ENCODE results near the gene ZNF782.
"Not testable (repeated sequence)": the region's sequence is repeated elsewhere in the genome, so short reads cannot be mapped to it uniquely, and the experiment has no call there.

The ZNF782 gene

GRCh38 chr9:96853781-96854650 is at the start of gene ZNF782:
Gene ZNF782 (minus strand): TSS chr9:96854514. CDS start chr9:96851961, 2,553 bp downstream.
- peak; percentile 89 for DNase-seq

- DNase-seq = not testable (repeated sequence)
Observed at GRCh38 chr9:96900010-96900409, 45.7 kb upstream of the ZNF782 start.

GRCh38 chr9:96892131-96892530 is 37.8 kb upstream of the ZNF782 start:
- no peak for DNase-seq

GRCh38 chr9:96888591-96888990 is 34.3 kb upstream of the ZNF782 start:
- no peak for DNase-seq

GRCh38 chr9:96885424-96885823 is 31.1 kb upstream of the ZNF782 start:
- no peak for DNase-seq

- no peak for DNase-seq
Observed at GRCh38 chr9:96884443-96884842, 30.1 kb upstream of the ZNF782 start.

GRCh38 chr9:96883922-96884321 is 29.6 kb upstream of the ZNF782 start:
- DNase-seq = no peak

- no peak for DNase-seq
Observed at GRCh38 chr9:96877269-96877668, 23.0 kb upstream of the ZNF782 start.

- peak; percentile 3 for DNase-seq
Observed at GRCh38 chr9:96875461-96876142, 21.3 kb upstream of the ZNF782 start.

GRCh38 chr9:96874947-96875460 is 20.7 kb upstream of the ZNF782 start:
- DNase-seq = no peak

- DNase-seq = no peak
Observed at GRCh38 chr9:96874201-96874785, 20.0 kb upstream of the ZNF782 start.

GRCh38 chr9:96871176-96871575 is 16.9 kb upstream of the ZNF782 start:
- DNase-seq = no peak

GRCh38 chr9:96868709-96869108 is 14.4 kb upstream of the ZNF782 start:
- no peak for DNase-seq

GRCh38 chr9:96867079-96867804 is 12.9 kb upstream of the ZNF782 start:
- DNase-seq = no peak

- not testable (repeated sequence) for DNase-seq
Observed at GRCh38 chr9:96865240-96865639, 10.9 kb upstream of the ZNF782 start.

GRCh38 chr9:96859461-96860198 is 5.3 kb upstream of the ZNF782 start:
- DNase-seq = no peak

- DNase-seq = no peak
Observed at GRCh38 chr9:96858670-96859069, 4.4 kb upstream of the ZNF782 start.

- DNase-seq = no peak
Observed at GRCh38 chr9:96858018-96858573, 3.8 kb upstream of the ZNF782 start.

GRCh38 chr9:96856363-96857286 is 2.3 kb upstream of the ZNF782 start:
- peak; percentile 37 for DNase-seq

GRCh38 chr9:96854651-96855273 is 448 bp upstream of the ZNF782 start:
- DNase-seq = no peak
